ENCODE data around the gene BCO2. TPM values are rescaled to one million over a fixed set of nuclear protein-coding genes. Genes with fewer than 3 reads are reported as not detected.

Gene BCO2
- total and polyA plus RNA-seq, 10 of the 15 experiments (the other 5 are each of a cell fraction or from before 2014, with no cell fraction given): 0.29 to 1.0 (median 0.57) TPM

GRCh38 chr11:112226062-112226830 lies 50.9 kb downstream of the BCO2 start, which contains the start of gene PTS (continued):
- TF ChIP-seq NKRF (conservative IDR thresholded peaks at IDR 0.05) (peak; percentile 74), BACH1 (IDR thresholded peaks at IDR 0.05; ENCODE audit: borderline replicate concordance) (peak; percentile 79), ELK1 (IDR thresholded peaks at IDR 0.05; ENCODE audit: low read depth, low read length) (peak; percentile 70; the same call in 1 of the 2 replicates), POLR2AphosphoS2 (IDR thresholded peaks at IDR 0.05; ENCODE audit: low read depth, low read length) (peak; percentile 94), TCF3 (IDR thresholded peaks at IDR 0.05; ENCODE audit: borderline replicate concordance, insufficient read depth, low read depth, low read length) (no peak), GABPA (IDR thresholded peaks at IDR 0.05; ENCODE audit: low read depth) (0 out of 2 replicates have a peak, but pooled peaks have one; percentile 17), E2F4 (IDR thresholded peaks at IDR 0.05; ENCODE audit: low read depth, low read length) (0 out of 2 replicates have a peak, but pooled peaks have one; percentile 15), TAF1 (IDR thresholded peaks at IDR 0.05; ENCODE audit: borderline replicate concordance, low read depth, low read length) (0 out of 2 replicates have a peak, but pooled peaks have one; percentile 56), BCLAF1 (IDR thresholded peaks at IDR 0.05) (0 out of 2 replicates have a peak, but pooled peaks have one; percentile 26), IKZF2 (IDR thresholded peaks at IDR 0.05) (peak; percentile 49 to 65; a peak in 2 of 4 replicates), CREB1 (IDR thresholded peaks at IDR 0.05; ENCODE audit: low read depth) (peak; percentile 89), SREBF1 (IDR thresholded peaks at IDR 0.05; ENCODE audit: low read length) (no peak), NBN (IDR thresholded peaks at IDR 0.05) (0 out of 2 replicates have a peak, but pooled peaks have one; percentile 13), MLLT1 (IDR thresholded peaks at IDR 0.05) (0 out of 2 replicates have a peak, but pooled peaks have one; percentile 28), SMARCA5 (IDR thresholded peaks at IDR 0.05) (peak; percentile 46), JUND (IDR thresholded peaks at IDR 0.05; ENCODE audit: low read depth, low read length) (no peak), ZBTB4 (CRISPR knock-in tag; IDR thresholded peaks at IDR 0.05) (no peak)

All from GM12878 (cell line).